GM23248 (cell line): ENCODE measurements around the gene SNX27. TPM values are rescaled to one million over a fixed set of nuclear protein-coding genes. Genes with fewer than 3 reads are reported as not detected.

Experiments used
- DNase-seq: peaks from one replicate; pipeline ENCODE4 v3.0.0-alpha.2; 2015
- H2AFZ ChIP-seq: fragments of 200-600 bp; sonication (generic); 2 replicates; pipeline ENCODE4 v1.6.1; 2016; ENCODE audit warnings: antibody characterized with exemption
- H3F3A ChIP-seq: fragments of 200-600 bp; sonication (generic); 2 replicates; pipeline ENCODE4 v1.6.1; 2016; ENCODE audit warnings: mild to moderate bottlenecking, antibody characterized with exemption, mixed run types; ENCODE audit not compliant: insufficient read depth
- H3K27ac ChIP-seq: fragments of 200-600 bp; sonication (generic); 2 replicates; pipeline ENCODE4 v1.5.1; 2016; ENCODE audit warnings: mild to moderate bottlenecking
- H3K27me3 ChIP-seq: fragments of 200-600 bp; sonication (generic); replicated peaks from 2 replicates; pipeline ENCODE4 v1.6.1; 2016; ENCODE audit warnings: mild to moderate bottlenecking; ENCODE audit not compliant: insufficient read depth
- H3K36me3 ChIP-seq: fragments of 200-600 bp; sonication (generic); 2 replicates; pipeline ENCODE4 v1.6.1; 2016; ENCODE audit warnings: low read depth, mild to moderate bottlenecking
- H3K4me1 ChIP-seq: fragments of 200-600 bp; sonication (generic); 2 replicates; pipeline ENCODE4 v1.6.1; 2016; ENCODE audit warnings: mild to moderate bottlenecking; ENCODE audit not compliant: insufficient read depth
- H3K4me2 ChIP-seq: fragments of 200-600 bp; sonication (generic); one replicate; pipeline ENCODE4 v1.6.1; 2016; ENCODE audit warnings: mild to moderate bottlenecking; ENCODE audit not compliant: unreplicated experiment
- H3K4me3 ChIP-seq: fragments of 200-600 bp; sonication (generic); 2 replicates; pipeline ENCODE4 v1.5.1; 2016; ENCODE audit warnings: mild to moderate bottlenecking
- H3K79me2 ChIP-seq: fragments of 200-600 bp; sonication (generic); 2 replicates; pipeline ENCODE4 v1.6.1; 2016; ENCODE audit warnings: mild to moderate bottlenecking; ENCODE audit not compliant: insufficient read depth
- H3K9ac ChIP-seq: fragments of 200-600 bp; sonication (generic); 2 replicates; pipeline ENCODE4 v1.6.1; 2016; ENCODE audit warnings: mild to moderate bottlenecking
- H3K9me2 ChIP-seq: fragments of 200-600 bp; sonication (generic); 2 replicates; pipeline ENCODE4 v1.6.1; 2016; ENCODE audit warnings: mixed run types, mild to moderate bottlenecking, moderate library complexity; ENCODE audit not compliant: insufficient read depth
- H3K9me3 ChIP-seq: fragments of 200-600 bp; sonication (generic); one replicate; pipeline ENCODE4 v1.6.1; 2017; ENCODE audit warnings: low read depth
- H4K20me1 ChIP-seq: fragments of 200-600 bp; sonication (generic); 2 replicates; pipeline ENCODE4 v1.6.0; 2016; ENCODE audit not compliant: insufficient read depth
- EZH2 ChIP-seq: fragments of 200-600 bp; sonication (generic); IDR thresholded peaks from 2 replicates; pipeline ENCODE4 v1.6.1; 2018; ENCODE audit warnings: antibody characterized with exemption, mild to moderate bottlenecking; ENCODE audit not compliant: insufficient read depth, poor library complexity, severe bottlenecking
- EZH2phosphoT487 ChIP-seq: fragments of 200-600 bp; sonication (generic); IDR thresholded peaks from 2 replicates; pipeline ENCODE4 v1.6.1; 2018; ENCODE audit warnings: antibody characterized with exemption, moderate library complexity, mild to moderate bottlenecking, low read depth; ENCODE audit not compliant: insufficient read depth
- WGBS, 2 experiments: methylation state at CpG; one replicate each; pipeline ENCODE4 v1.1.6; 2015 to 2017; ENCODE audit warnings: low lambda C conversion rate in 2 of 2, low coverage in 1 of 2; ENCODE audit errors: missing lambda C conversion rate in 2 of 2; 5-methylcytosine and 5-hydroxymethylcytosine counted together
- in situ Hi-C: fragments of 300-500 bp; cut with MboI; formaldehyde crosslinking; loops from 2 replicates; pipeline ENCODE4 v1.15.0; 2020
- polyA plus RNA-seq: library from polyadenylated mRNA; unstranded; fragments of >200 nt; fragmentation: Nextera tagmentation; extraction: Ambion mirVana; gene quantifications from 2 replicates; pipeline ENCODE4 v1.2.1, GENCODE V29; 2016
- total RNA-seq: library from RNA; depleted of rRNA; stranded (reverse); fragments of >200 nt; shearing (Covaris generic); gene quantifications from 2 replicates; pipeline ENCODE4 v1.2.3, GENCODE V29; 2014

SNX27 gene
- total and polyA plus RNA-seq, 2 experiments from 2014 or later: 12.0 to 18.0 TPM

DNA sequence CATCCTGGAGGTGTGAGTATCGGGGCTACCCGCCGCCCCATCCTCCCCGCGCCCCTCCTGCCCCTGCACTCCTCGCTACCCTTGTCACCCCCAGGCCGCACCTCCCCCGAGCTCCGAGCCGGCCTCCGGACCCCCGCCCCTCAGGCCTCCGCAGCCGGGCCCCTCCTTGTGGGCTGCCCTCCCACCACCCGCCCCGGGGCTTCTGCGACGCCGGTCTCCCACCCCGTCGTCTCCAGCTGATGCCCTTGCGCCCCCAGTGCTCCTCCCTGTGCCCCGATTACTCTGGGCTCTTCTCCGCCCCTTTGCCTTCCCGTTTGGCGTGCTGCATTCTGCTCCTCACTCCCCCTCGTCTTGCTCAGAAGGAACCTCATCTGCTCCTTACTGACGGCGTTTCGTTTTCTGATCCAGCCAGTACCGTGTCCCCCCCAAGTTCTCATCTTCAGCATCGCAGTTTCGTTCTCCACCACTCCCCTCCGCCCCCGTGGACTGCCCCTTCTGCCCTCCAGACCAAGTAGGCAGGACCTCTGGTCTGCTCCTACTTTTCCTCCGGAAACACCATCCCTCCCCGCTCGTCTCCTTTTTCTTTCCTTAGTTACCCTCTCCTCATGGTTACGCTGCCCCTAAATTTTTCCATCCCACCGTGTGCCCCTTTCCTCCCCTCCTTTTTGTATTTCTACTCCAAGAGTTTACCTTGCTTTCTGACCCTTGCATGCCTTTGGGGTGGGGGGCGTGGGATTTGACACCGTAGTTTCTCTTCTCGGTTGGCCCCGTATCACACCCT lies 841 bp downstream of the SNX27 start:
- H2AFZ ChIP-seq: peak overlapping the region; percentile 85
- peaks cover 34% of the 10 kb centered on the region for H3K4me1 ChIP-seq
- no peak for TF ChIP-seq EZH2phosphoT487
- TF ChIP-seq EZH2: no peak
- H3K9ac ChIP-seq: peak overlapping the region; percentile 86
- no peaks in the 10 kb centered on the region for H3K36me3 ChIP-seq
- H3K4me2 ChIP-seq: peak overlapping the region; percentile 90
- in situ Hi-C loops: no loop called here
- no peaks in the 10 kb centered on the region for H4K20me1 ChIP-seq
- H3F3A ChIP-seq: peaks cover 8% of the 10 kb centered on the region; the same call in 1 of the 2 replicates
- peak overlapping the region; percentile 76 for H3K4me3 ChIP-seq
- WGBS, 2 experiments: 1 to 3% methylated on average over 22 to 44 of the region's 44 CpGs
- no peaks in the 10 kb centered on the region for H3K27me3 ChIP-seq
- H3K27ac ChIP-seq: no peak overlapping the region
- H3K9me3 ChIP-seq: no peaks in the 10 kb centered on the region
- H3K9me2 ChIP-seq: no peaks in the 10 kb centered on the region
- DNase-seq: peak; percentile 65
- peaks cover 53% of the 10 kb centered on the region for H3K79me2 ChIP-seq

DNA sequence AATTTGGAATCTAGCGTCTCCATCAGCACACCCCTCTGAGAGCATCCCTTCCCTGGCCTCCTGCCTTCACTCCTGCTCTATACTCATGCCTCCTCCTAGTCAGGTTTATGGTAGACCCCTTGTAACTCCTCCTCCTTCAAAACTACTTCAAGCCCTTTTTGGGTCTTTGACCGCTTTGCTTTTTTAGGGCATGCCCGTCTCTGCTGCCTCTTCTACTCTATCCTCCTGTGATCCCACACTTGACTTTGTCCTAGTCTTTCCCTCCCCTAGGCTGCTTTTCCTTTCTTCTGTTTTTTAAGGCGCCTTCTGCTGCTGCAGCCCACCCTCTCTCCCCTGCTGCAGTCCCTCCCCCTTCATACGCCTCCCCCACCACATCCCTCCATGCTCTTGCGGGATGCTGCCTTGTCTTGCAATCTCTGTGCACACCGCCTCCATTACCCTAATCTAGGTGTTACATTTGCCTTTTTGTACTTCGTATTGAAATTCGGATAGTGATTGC lies 1.5 kb downstream of the SNX27 start:
- H3K27me3 ChIP-seq: no peaks in the 10 kb centered on the region
- H3K36me3 ChIP-seq: no peaks in the 10 kb centered on the region
- peak overlapping the region; percentile 90 for H3K4me2 ChIP-seq
- 8 to 13% methylated on average over 7 to 9 of the region's 9 CpGs for WGBS, 2 experiments
- H3K27ac ChIP-seq: no peak overlapping the region
- in situ Hi-C loops: no loop called here
- TF ChIP-seq EZH2: no peak
- no peak for TF ChIP-seq EZH2phosphoT487
- H4K20me1 ChIP-seq: no peaks in the 10 kb centered on the region
- peak; percentile 30 for DNase-seq
- no peaks in the 10 kb centered on the region for H3K9me3 ChIP-seq
- peak overlapping the region; percentile 86 for H3K9ac ChIP-seq
- H2AFZ ChIP-seq: peak overlapping the region; percentile 85
- peaks cover 8% of the 10 kb centered on the region; the same call in 1 of the 2 replicates for H3F3A ChIP-seq
- peaks cover 31% of the 10 kb centered on the region for H3K4me1 ChIP-seq
- H3K9me2 ChIP-seq: no peaks in the 10 kb centered on the region
- H3K79me2 ChIP-seq: peaks cover 60% of the 10 kb centered on the region
- peak overlapping the region; percentile 76 for H3K4me3 ChIP-seq

DNA sequence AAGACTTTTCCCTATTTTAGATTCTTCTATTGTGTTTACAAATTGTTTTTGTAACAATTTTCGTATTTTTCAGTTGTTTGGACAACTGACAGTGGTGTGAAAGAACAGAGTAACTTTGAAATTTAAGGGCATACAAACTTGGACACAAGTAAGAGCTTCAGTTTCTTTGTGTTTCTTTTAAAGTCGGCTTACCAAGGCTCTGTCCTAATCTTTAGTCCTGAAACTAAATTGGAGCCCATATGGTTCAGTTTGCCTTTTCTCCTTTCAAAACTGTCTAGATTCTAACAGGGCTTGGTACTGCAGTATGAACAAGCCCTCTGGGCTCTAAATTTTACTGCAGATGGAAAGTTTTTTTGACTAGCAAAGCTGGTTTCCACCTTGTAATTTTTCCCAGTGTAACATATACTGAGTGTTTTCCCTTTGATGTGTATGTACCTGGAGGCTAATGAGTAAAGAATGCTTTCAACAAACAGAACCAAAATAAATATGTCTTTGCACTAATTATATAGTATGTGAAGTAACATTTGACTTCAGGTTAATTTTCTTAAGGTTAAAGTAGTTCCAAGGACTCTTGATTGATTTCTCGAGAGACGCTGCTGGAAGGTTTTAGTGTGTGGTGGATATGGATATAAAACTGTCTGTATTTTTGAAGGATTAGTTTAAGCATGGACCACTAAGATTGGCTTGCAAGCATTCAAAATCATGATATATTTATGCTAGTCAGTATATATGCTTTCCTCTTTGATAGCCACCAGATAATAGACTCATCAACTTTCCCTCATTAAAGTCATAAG lies 4.1 kb downstream of the SNX27 start:
- no peak overlapping the region for H3K4me3 ChIP-seq
- TF ChIP-seq EZH2 (no peak), EZH2phosphoT487 (no peak)
- H3K9me2 ChIP-seq: no peaks in the 10 kb centered on the region
- peak; percentile 23 for DNase-seq
- no peaks in the 10 kb centered on the region for H3K36me3 ChIP-seq
- H4K20me1 ChIP-seq: no peaks in the 10 kb centered on the region
- H3K9ac ChIP-seq: no peak overlapping the region
- no peaks in the 10 kb centered on the region for H3K9me3 ChIP-seq
- H3K27me3 ChIP-seq: no peaks in the 10 kb centered on the region
- no peak overlapping the region for H3K4me2 ChIP-seq
- WGBS, 2 experiments: 61 to 68% methylated on average over 4 of the region's 4 CpGs
- H3K27ac ChIP-seq: no peak overlapping the region
- no peak overlapping the region for H2AFZ ChIP-seq
- peaks cover 17% of the 10 kb centered on the region for H3F3A ChIP-seq
- H3K79me2 ChIP-seq: peaks cover 85% of the 10 kb centered on the region
- in situ Hi-C loops: no loop called here
- peaks cover 46% of the 10 kb centered on the region for H3K4me1 ChIP-seq

DNA sequence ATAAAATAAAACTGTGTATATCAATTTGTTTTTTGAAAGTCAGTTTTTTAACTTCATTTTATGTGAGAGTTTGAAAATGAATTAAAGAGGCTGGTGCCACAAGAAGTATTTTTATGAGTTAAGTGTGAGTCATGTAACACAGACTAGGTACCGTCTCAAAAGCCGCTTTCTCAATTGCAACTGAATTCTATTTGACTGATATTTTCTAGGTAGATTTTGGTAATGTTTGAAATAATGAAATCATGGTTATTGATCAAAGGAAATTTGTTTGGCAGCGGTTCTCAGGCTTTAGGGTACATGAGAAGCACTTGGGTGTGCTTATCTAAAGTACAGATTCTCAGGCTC lies 4.6 kb downstream of the SNX27 start:
- WGBS, 2 experiments: 49 to 57% methylated on average over 3 of the region's 3 CpGs
- Histone ChIP-seq H2AFZ (no peak overlapping the region), H3K79me2 (peaks cover 90% of the 10 kb centered on the region)

More for the DNA sequence above, 4.6 kb downstream of the SNX27 start:
- H3F3A ChIP-seq: peaks cover 17% of the 10 kb centered on the region
- no peaks in the 10 kb centered on the region for H4K20me1 ChIP-seq
- no peak overlapping the region for H3K9ac ChIP-seq
- no peak for TF ChIP-seq EZH2phosphoT487
- no peak for TF ChIP-seq EZH2
- no peaks in the 10 kb centered on the region for H3K9me2 ChIP-seq
- no peak overlapping the region for H3K4me3 ChIP-seq
- H3K4me2 ChIP-seq: no peak overlapping the region
- H3K4me1 ChIP-seq: peaks cover 40% of the 10 kb centered on the region
- in situ Hi-C loops: no loop called here
- H3K9me3 ChIP-seq: no peaks in the 10 kb centered on the region
- H3K27me3 ChIP-seq: no peaks in the 10 kb centered on the region
- H3K27ac ChIP-seq: no peak overlapping the region
- H3K36me3 ChIP-seq: no peaks in the 10 kb centered on the region
- DNase-seq: peak; percentile 64
